GM11168 (cell line): Measurements from ENCODE around the gene RBM6.
"Not testable (repeated sequence)": the region's sequence is repeated elsewhere in the genome, so short reads cannot be mapped to it uniquely, and the experiment has no call there.

Experiments
- in situ Hi-C: fragments of 300-500 bp; cut with MboI; formaldehyde crosslinking; loops from one replicate; pipeline ENCODE4 v1.12.0; 2022; ENCODE audit warnings: low sequenced_read_pairs; ENCODE audit not compliant: unreplicated experiment

RBM6 gene

DNA sequence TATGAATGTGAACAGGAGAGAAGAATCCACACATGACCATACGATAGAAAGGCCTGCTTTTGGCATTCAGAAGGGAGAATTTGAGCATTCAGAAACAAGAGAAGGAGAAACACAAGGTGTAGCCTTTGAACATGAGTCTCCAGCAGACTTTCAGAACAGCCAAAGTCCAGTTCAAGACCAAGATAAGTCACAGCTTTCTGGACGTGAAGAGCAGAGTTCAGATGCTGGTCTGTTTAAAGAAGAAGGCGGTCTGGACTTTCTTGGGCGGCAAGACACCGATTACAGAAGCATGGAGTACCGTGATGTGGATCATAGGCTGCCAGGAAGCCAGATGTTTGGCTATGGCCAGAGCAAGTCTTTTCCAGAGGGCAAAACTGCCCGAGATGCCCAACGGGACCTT, 28.4 kb downstream of the RBM6 start:
- in situ Hi-C loops, result no loop called here

DNA sequence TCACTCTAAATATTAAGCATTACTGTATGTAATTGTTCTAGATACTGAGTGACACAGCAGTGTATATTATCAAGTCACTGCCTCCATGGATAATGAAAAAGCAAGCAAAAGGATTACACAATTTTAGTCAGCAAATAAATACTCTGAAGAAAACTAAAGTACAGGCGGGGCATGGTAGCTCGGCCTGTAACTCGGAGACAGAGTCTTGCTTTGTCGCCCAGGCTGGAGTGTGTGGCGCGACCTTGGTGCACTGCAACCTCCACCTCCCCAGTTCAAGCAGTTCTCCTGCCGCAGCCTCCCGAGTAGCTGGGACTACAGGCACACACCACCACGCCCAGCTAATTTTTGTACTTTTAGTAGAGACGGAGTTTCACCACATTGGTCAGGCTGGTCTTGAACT, 32.7 kb downstream of the RBM6 start:
- in situ Hi-C loops, result no loop called here

DNA sequence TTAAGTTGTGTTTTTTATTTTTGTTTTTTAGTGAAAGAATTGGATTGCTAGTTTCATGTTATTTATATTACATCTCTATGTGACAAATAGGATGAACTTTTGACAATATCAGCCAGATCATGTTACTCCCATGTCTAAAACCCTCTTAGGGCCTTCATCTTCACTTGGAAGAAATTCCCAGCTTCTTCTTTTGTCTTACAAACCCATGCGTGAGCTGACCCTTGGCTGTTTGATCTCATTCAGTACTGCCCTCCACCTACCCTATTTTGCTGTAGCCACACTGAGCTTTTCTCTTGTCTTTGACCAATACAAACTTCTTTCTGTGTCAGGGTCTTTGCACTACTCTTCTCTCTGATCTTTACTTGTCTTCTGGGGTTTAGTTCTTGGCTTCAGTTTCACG, 37.0 kb downstream of the RBM6 start:
- in situ Hi-C loops, result no loop called here

DNA sequence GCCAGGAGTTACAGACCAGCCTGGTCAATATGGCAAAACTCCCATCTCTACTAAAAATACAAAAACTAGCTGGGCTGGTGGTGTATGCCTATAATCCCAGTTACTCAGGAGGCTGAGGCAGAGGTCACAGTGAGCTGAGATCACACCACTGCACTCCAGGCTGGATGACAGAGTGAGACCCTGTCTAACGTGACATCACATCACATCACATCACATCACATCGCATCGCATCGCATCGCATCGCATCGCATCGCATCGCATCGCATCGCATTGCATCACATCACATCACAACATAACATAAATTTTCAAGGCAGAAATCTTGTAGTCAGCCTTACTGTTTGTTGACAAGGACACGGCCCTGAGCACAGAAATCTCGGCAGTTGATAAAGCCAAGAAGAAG, 44.4 kb downstream of the RBM6 start:
- in situ Hi-C loops, result no loop called here

DNA sequence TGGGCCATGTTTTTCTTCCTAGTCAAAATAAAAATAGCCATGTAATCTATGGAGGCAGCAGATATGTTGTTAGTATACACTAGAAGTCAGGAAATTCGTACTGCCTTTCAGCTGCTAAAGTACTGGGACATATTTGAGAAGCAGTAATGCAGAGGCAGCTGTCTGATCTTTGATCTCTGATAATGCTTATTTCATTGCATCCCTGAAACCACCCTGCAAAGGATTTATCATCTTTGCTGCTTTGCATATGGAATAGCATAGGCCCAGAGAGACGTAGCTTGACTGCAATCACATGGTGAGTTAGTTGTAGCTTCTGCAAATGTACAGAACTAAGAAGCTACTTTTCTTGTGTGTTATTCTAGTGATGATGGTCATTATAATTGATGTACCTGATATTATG, 52.4 kb downstream of the RBM6 start:
- in situ Hi-C loops, result no loop called here

DNA sequence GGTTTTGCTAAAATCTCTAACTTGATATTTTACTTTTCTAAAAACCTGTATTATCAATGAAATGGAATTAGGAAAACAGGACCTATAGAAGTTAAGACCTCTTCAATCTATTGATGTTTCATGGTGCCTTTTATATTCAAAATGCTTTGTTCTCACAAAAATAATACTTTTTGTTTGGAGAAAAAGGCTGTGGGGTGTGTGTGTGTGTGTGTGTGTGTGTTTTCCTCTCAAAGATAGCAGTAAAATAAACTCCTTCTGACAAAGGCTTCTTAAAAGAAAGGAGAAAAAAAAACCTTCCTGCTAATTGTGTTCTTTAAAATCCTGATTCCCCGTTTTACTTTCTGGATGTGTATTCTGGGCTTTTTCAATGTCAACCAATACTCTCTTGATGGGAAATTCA, 54.5 kb downstream of the RBM6 start:
- in situ Hi-C loops, result no loop called here

DNA sequence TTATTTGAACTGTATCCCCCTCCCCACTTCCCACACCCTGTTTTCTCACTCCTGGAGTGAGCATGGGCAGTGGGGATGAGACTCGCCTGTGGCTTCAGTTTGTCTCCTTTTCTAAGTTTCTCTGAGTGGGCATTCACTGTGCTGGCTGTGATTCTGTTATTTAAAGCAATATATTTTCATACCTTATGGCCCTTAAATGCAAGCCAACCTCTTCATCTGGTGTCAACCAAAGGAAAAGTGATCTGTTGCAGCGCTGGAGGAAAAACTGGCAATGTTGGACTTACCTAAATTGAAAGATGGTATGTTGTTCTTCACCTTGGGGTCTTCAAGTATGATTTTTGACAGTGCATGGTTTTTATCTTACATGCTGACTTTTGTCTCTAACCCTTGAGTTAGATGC, 56.1 kb downstream of the RBM6 start:
- in situ Hi-C loops, result no loop called here

DNA sequence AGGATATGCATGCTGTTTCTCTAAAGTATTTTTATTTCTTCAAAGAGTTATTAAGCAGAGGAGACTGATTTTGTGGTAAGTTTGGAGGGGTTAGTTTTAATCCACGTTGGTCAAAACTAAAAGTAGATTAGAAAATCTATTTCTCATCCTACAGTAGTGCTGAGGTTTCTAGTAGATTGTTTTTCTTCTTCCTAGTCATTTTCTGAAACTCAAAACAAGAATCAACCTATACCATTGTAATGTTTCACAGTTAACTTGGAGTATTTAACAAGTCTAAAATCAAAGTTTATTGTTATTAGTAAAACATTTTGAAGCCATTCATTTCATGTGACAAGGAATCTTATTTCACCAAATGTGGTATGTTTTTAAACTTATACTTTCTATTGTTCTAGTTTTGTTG, 57.9 kb downstream of the RBM6 start:
- in situ Hi-C loops, result no loop called here

DNA sequence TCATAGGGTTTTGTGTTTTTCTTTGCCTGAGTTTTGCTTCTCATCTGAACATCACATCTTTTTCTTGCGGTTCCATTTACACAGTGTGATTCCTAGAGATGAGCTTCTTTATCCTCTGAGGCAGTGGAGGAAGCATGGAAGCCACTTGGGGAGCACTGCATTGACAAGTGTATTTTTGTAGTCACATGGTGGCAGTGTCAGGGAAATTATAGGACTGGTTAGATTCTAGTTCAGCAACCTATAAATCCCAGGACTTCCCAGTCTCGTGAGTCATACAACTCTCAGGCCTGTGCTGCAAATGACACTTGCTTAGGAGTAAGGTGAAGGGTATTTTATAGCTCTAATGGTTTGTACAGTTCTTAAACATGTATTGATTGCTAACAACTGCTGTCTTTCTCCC, 58.4 kb downstream of the RBM6 start:
- in situ Hi-C loops, result no loop called here

DNA sequence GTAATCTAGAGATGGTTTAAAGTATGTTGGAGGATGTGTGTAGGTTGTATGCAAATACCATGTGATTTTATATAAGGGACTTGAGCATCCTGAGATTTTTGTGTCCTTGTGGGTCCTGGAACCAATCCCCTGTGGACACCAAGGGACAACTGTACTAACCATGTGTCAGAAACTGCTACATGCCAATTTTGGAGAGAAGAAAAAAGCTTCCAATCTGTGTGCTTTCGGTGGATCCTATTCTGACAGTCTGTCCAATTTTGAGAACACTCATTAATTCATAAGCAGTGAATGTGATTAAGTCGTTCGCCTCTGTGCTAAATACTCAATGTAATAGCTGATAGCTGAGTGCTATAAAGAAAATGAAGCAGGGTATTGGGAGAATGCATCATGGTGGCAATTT, 61.6 kb downstream of the RBM6 start:
- in situ Hi-C loops, result no loop called here

DNA sequence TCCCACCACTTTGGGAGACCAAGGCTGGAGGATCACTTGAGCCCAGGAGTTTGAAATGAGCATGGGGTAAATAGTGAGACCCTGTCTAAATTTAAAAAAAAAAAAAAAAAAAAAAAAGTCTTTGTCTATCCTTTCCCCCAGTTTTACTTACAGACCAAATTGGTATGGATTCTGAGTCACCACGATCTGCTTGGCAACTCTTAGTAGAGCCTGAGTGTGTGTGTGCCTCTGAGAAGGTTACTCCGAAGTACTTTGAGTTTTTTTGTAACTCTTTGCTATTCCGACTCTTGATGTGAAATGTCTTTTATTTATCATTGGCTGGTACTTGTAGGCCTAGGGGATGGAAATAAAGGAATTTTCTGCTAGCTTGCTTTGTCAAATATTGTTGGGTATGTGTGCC, 63.3 kb downstream of the RBM6 start:
- in situ Hi-C loops, result no loop called here

DNA sequence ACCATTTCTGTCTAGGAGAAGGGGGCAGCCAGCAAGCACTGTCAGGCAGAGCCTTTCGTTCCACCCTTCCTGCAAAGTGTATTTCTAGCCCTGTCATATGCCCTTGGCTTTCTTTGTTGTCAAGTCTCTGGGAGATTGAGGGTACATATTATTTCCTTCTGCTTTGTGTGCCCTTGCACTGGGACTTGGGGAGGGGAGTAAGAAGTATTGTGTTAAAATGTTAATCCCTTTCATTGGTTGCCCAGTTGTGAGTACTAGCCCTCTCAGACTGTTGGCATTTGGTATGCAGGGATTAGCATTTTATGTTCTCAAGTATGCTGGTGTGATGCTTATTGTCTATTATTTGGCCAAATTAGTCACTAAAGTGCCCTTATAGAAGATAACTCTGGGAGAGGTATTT, 63.9 kb downstream of the RBM6 start:
- in situ Hi-C loops, result no loop called here

DNA sequence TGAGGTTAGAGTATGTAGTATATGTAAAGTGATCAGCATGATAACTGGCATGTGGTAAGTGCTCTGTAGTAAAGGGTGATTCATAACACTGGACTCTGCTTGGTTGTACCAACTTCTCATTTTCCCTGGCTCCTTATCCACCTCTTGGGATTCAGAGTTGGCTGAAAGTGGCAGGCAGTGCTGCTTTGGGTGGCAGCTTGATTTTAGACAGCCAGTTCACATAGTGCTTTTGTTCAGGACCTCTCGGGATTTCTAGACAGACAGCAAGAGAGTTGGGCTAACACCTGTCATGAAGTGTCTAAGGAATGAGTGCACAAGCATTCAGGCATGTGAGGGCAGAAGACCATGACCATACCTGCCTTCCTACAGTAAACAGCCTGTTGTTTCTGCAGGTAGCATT, 69.0 kb downstream of the RBM6 start:
- in situ Hi-C loops, result no loop called here

DNA sequence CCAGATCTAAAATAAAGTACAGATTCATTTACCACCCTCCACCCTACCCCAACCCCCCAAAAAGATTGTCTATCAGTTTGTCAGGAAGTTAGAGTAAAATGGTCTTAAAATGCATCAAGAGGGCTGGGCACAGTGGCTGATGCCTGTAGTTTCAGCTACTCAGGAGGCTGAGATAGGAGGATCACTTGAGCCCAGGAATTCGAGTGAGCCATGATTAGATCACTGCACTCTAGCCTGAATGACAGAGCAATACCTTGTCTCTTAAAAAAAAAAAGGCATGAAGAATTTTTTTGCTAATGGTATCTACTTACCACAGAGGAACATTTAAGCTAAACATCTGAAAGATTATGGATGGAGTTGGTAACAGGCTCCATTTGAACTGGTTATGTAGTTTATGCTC, 71.0 kb downstream of the RBM6 start:
- in situ Hi-C loops, result no loop called here

DNA sequence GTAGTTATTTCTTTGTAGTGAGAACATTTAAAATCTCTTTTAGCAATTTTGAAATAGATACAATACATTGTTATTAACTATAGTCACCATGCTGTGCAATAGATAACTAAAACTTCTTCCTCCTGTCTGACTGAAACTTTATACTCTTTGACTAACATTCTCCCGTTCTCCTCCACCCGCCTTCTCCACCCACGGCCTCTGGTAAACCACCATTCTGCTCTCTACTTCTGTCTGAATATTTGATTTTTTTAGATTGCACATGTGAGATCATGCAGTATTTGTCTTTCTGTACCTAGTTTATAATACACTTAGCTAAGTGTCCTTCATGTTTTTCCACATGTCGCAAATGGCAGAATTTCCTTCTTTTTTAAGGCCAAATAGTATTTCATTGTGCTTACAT, 76.0 kb downstream of the RBM6 start:
- in situ Hi-C loops, result no loop called here

DNA sequence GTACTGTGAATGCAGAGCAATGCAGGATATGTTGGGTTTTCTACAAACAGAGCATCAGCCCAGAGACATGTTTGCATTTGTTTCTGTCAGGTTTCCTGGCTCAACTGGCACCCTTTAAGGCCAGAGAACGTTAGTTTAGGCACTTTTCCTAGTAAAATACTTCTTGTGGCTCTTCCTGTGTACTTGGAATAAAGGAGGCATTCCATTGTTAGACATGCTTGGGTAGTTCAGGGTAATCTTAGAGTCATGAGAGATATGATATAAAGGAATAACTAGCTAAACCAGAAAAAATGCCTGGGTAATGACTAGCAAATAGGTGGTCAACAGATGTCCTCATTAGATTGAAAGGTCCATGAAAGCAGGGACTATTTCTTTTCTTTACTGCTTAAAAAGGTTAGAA, 88.4 kb downstream of the RBM6 start:
- in situ Hi-C loops, result no loop called here

DNA sequence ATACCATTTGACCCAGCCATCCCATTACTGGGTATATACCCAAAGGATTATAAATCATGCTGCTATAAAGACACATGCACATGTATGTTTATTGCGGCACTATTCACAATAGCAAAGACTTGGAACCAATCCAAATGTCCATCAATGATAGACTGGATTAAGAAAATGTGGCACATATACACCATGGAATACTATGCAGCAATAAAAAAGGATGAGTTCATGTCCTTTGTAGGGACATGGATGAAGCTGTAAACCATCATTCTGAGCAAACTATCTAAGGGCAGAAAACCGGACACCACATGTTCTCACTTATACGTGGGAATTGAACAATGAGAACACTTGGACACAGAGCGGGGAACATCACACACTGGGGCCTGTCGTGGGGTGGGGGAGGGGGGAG, 91.3 kb downstream of the RBM6 start:
- in situ Hi-C loops, result not testable (repeated sequence)

DNA sequence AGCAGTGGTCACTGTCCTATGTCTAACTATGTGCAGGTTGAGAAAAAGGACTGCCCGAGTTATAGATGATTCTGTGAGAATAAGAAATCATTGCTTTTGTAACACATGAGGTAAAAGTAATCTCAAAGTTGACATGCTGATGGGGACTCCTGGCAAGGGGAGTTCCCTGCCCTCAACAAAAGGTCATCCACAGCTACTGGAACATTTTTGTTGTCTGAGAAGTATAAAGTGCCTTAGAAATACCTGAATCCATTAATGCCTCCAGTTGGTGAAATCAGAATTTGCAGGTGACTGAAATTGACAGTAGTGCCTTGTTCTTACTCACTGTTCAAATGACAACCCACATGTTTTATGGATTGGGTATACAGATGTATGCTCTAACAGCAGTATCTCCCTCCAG, 105.0 kb downstream of the RBM6 start:
- in situ Hi-C loops, result no loop called here

DNA sequence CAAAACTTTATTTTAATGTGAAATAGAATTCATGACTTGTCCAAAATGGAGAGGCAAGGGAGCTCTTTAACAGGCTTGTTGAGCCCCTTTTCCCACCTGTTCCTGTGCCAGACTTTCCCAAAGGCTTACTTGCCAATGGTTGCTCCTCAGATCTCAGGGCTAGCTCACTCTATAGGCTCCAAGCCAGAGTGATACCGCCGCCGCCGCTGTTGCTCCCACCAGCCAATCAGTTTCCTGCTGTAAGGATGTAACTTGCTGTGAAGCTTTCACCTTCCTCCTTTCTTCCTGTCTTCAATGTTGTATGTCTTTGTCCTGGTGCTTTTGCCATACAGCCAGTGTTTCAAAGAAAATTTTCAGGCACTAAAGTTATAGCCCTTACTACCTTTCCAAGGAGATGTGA, 107.5 kb downstream of the RBM6 start:
- in situ Hi-C loops, result no loop called here

DNA sequence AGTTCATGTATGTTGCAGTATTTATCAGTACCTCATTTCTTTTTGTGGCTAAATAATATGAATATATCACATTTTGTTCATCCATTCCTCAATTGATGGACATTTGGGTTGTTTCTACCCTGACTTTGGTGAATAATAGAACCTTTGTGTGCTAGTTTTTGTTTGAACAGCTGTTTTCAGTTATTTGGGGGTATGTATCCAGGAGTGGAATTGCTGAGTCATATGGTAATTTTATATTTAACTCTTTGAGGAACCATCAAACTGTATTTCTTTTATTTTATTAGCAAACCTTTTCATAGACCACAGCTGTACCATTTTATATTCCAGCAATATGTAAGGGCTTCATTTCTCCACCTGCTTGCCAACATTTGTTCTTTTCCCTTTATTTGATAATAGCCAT, 110.4 kb downstream of the RBM6 start:
- in situ Hi-C loops, result no loop called here

DNA sequence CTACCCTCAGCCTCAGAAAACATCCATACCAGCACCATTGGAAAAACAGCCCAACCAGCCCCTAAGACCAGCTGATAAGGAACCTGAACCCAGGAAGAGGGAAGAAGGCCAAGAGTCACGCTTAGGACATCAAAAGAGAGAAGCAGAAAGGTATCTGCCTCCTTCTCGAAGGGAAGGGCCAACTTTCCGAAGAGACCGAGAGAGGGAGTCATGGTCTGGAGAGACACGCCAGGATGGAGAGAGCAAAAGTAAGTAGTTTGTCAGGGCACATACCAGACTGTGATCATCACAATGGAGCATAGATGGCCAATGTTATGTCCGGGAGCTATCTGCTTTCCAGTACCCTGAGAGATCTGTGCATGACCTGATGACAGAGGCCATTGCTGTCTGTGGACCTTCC, 117.8 kb downstream of the RBM6 start:
- in situ Hi-C loops, result no loop called here

DNA sequence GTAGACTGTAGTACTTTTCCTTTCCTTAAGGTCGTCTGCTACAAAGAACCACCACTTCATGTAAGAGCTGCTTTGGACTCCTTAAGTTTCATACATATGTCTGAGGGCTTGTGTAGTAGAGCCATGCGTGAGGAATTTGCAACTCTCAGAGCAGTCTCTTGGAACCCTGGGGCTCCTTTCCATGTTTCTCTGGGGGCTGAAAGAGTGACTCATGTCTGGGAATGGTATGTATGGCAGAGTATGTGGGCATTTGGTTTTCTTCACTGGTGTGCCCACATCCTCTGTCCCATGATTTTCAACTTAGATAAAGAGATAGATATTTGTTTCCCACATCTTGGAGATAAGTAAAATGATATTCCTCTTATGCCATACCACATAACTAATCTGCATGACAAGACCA, 128.2 kb downstream of the RBM6 start:
- in situ Hi-C loops, result no loop called here

DNA sequence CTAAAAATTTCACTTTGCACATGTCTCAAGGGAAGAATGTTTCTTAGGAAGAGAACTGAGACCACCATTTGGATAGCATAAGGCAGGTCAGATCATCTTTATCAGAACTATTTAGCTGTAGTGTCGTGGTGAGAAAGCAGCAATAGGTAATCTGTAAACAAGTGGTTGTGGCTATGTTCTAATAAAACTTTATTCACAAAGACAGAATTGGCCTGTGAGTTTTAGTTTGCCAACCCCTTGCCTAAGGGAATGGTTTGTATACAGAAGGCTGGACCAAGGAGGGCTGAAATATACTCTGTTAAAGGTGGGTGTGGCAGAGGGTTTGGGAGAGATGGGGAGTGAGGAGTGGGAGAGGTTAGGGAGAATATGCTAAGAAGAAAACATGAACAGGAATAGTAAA, 138.1 kb downstream of the RBM6 start:
- in situ Hi-C loops, result no loop called here

DNA sequence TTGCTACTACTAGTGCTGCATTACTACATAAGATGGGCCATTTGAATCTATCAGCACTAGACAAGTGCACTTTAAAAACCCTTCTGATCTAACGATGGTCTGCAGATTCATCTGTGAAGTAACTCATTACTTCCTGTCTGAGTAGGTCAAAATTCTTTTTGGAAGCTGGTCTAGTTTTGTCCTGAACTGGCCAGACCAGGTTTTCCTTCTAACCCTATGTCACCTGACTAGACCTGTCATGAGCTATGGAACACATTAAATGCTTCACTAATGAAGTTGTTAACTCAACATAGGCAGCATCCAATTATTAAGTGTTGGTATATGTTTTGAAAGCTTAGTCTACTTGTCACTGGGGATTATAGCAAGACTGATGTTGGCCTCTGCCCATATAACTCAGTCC, 138.7 kb downstream of the RBM6 start:
- in situ Hi-C loops, result no loop called here
